Suprapubic skin (tissue), 3 donors: ENCODE measurements around the gene NVL.

Experiments used
- POLR2A ChIP-seq, 2 donors: fragments of 450-650 bp; IDR thresholded peaks; one replicate each; pipeline ENCODE4 v1.6.1; 2017; ENCODE audit warnings: antibody characterized with exemption in 2 of 2, mild to moderate bottlenecking in 2 of 2, moderate library complexity in 2 of 2
- TF ChIP-seq, protein P1 (sequence below), 2 donors: fragments of 200-600 bp in 1 of 2; fragments of 450-650 bp in 1 of 2; sonication (generic) in 1 of 2; IDR thresholded peaks; one replicate each; pipeline ENCODE4 v1.5.1; 2016 to 2019; ENCODE audit warnings: antibody characterized with exemption in 2 of 2, mild to moderate bottlenecking in 1 of 2, moderate library complexity in 1 of 2

DNA sequence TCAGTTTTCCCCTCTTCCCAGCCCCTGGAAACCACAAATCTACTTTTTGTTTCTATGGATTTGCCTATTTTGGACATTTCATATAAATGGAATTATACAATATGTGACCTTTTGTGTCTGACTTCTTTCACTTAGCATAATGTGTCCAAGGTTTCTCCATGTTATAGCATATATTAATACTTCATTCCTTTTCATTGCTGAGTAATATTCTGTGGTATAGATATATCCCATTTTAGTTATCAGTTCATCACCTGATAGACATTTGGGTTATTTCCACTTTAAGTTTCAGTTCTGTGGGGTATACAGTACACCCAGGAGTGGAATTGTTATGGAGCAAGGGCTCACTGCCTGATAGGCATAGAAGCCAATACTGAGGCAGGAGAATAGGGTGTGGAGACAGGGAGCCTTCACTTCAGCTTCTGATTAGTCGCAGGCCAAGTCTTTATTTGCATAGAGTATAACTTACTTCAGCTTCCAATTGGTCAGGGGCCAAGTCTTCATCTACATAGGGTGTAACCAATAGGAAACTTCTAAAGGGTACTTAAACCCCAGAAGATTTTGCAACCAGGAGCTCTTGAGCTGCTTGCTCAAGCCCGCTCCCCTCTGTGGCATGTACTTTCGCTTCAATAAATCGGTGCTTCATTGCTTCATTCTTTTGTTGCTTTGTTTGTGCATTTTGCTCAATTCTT, 8.3 kb upstream of the NVL start:
- TF ChIP-seq, protein P1, sequence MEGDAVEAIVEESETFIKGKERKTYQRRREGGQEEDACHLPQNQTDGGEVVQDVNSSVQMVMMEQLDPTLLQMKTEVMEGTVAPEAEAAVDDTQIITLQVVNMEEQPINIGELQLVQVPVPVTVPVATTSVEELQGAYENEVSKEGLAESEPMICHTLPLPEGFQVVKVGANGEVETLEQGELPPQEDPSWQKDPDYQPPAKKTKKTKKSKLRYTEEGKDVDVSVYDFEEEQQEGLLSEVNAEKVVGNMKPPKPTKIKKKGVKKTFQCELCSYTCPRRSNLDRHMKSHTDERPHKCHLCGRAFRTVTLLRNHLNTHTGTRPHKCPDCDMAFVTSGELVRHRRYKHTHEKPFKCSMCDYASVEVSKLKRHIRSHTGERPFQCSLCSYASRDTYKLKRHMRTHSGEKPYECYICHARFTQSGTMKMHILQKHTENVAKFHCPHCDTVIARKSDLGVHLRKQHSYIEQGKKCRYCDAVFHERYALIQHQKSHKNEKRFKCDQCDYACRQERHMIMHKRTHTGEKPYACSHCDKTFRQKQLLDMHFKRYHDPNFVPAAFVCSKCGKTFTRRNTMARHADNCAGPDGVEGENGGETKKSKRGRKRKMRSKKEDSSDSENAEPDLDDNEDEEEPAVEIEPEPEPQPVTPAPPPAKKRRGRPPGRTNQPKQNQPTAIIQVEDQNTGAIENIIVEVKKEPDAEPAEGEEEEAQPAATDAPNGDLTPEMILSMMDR (IDR thresholded peaks at IDR 0.05): no peak
- no peak for TF ChIP-seq POLR2A (IDR thresholded peaks at IDR 0.05)
